ENCODE results near the gene CCDC83.

DNA sequence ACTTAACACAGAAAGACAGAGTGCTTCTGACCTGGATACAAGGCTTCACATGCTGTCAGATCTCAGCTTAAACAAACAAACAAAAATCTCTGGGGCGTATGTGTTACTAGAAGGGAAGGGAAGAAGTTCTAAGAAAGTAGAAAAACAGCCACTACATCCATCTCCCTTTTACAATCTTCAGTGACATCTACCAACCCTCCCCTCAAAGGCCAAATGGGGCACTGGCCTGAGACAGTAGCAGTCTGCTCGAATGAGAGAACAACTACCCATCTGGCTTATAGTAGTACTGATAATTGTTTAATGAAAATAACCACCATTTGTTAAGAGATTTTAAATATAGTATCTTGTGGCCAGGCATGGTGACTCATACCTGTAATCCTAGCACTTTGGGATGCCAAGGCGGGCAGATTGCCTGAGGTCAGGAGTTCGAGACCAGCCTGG, 29.4 kb downstream of the CCDC83 start:
- no peak for TF ChIP-seq POLR2A (IDR thresholded peaks at IDR 0.05)
- TF ChIP-seq, protein P1, sequence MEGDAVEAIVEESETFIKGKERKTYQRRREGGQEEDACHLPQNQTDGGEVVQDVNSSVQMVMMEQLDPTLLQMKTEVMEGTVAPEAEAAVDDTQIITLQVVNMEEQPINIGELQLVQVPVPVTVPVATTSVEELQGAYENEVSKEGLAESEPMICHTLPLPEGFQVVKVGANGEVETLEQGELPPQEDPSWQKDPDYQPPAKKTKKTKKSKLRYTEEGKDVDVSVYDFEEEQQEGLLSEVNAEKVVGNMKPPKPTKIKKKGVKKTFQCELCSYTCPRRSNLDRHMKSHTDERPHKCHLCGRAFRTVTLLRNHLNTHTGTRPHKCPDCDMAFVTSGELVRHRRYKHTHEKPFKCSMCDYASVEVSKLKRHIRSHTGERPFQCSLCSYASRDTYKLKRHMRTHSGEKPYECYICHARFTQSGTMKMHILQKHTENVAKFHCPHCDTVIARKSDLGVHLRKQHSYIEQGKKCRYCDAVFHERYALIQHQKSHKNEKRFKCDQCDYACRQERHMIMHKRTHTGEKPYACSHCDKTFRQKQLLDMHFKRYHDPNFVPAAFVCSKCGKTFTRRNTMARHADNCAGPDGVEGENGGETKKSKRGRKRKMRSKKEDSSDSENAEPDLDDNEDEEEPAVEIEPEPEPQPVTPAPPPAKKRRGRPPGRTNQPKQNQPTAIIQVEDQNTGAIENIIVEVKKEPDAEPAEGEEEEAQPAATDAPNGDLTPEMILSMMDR (IDR thresholded peaks at IDR 0.05): no peak

Data from uterus (tissue), 2 donors.